HEK293 (cell line): Measurements from ENCODE around the gene STK10.

ENCODE experiments used
- CTCF ChIP-seq: fragments of 450-650 bp; formaldehyde crosslinking; IDR thresholded peaks from 2 replicates; pipeline ENCODE4 v1.5.1; 2016; ENCODE audit warnings: missing biosample characterization, missing genetic modification characterization
- ELK4 ChIP-seq: IDR thresholded peaks from 2 replicates; pipeline ENCODE4 v1.6.1; 2011; ENCODE audit warnings: mild to moderate bottlenecking, low read depth, low read length, borderline replicate concordance
- ZNF175 ChIP-seq: fragments of 450-650 bp; formaldehyde crosslinking; IDR thresholded peaks from 2 replicates; pipeline ENCODE4 v1.5.1; 2016; ENCODE audit warnings: missing biosample characterization, missing genetic modification characterization
- ZNF433 ChIP-seq: fragments of 450-650 bp; formaldehyde crosslinking; IDR thresholded peaks from 2 replicates; pipeline ENCODE4 v1.5.1; 2016; ENCODE audit warnings: missing biosample characterization, missing genetic modification characterization, low read depth
- ZNF530 ChIP-seq: fragments of 450-650 bp; formaldehyde crosslinking; IDR thresholded peaks from 2 replicates; pipeline ENCODE4 v1.5.1; 2016; ENCODE audit warnings: low read depth, missing biosample characterization, missing genetic modification characterization
- ZNF544 ChIP-seq: fragments of 450-650 bp; formaldehyde crosslinking; IDR thresholded peaks from 2 replicates; pipeline ENCODE4 v1.5.0; 2017; ENCODE audit warnings: missing biosample characterization, missing genetic modification characterization
- ZNF707 ChIP-seq: fragments of 450-650 bp; formaldehyde crosslinking; IDR thresholded peaks from 2 replicates; pipeline ENCODE4 v1.5.1; 2016; ENCODE audit warnings: missing biosample characterization, missing genetic modification characterization
- TF ChIP-seq, protein P1 (sequence below): fragments of 450-650 bp; formaldehyde crosslinking; IDR thresholded peaks from 2 replicates; pipeline ENCODE4 v1.5.1; 2016; ENCODE audit warnings: missing biosample characterization, missing genetic modification characterization, borderline replicate concordance
- TF ChIP-seq, protein P2 (sequence below): fragments of 450-650 bp; formaldehyde crosslinking; IDR thresholded peaks from 2 replicates; pipeline ENCODE4 v1.5.1; 2016; ENCODE audit warnings: missing biosample characterization, missing genetic modification characterization
- TF ChIP-seq, protein P3 (sequence below): fragments of 450-650 bp; formaldehyde crosslinking; IDR thresholded peaks from 2 replicates; pipeline ENCODE4 v1.5.1; 2016; ENCODE audit warnings: missing biosample characterization, missing genetic modification characterization

- TF ChIP-seq ELK4 = no peak
- TF ChIP-seq ZNF530 (tag by site-specific recombination) = no peak
- TF ChIP-seq CTCF = no peak
- TF ChIP-seq ZNF707 (tag by site-specific recombination) = no peak
- TF ChIP-seq, protein P1, sequence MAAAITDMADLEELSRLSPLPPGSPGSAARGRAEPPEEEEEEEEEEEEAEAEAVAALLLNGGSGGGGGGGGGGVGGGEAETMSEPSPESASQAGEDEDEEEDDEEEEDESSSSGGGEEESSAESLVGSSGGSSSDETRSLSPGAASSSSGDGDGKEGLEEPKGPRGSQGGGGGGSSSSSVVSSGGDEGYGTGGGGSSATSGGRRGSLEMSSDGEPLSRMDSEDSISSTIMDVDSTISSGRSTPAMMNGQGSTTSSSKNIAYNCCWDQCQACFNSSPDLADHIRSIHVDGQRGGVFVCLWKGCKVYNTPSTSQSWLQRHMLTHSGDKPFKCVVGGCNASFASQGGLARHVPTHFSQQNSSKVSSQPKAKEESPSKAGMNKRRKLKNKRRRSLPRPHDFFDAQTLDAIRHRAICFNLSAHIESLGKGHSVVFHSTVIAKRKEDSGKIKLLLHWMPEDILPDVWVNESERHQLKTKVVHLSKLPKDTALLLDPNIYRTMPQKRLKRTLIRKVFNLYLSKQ = no peak
- no peak for TF ChIP-seq ZNF433
- TF ChIP-seq, protein P2, sequence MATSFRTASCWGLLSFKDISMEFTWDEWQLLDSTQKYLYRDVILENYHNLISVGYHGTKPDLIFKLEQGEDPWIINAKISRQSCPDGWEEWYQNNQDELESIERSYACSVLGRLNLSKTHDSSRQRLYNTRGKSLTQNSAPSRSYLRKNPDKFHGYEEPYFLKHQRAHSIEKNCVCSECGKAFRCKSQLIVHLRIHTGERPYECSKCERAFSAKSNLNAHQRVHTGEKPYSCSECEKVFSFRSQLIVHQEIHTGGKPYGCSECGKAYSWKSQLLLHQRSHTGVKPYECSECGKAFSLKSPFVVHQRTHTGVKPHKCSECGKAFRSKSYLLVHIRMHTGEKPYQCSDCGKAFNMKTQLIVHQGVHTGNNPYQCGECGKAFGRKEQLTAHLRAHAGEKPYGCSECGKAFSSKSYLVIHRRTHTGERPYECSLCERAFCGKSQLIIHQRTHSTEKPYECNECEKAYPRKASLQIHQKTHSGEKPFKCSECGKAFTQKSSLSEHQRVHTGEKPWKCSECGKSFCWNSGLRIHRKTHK = no peak
- no peak for TF ChIP-seq ZNF544
- TF ChIP-seq ZNF175 = no peak
- TF ChIP-seq, protein P3, sequence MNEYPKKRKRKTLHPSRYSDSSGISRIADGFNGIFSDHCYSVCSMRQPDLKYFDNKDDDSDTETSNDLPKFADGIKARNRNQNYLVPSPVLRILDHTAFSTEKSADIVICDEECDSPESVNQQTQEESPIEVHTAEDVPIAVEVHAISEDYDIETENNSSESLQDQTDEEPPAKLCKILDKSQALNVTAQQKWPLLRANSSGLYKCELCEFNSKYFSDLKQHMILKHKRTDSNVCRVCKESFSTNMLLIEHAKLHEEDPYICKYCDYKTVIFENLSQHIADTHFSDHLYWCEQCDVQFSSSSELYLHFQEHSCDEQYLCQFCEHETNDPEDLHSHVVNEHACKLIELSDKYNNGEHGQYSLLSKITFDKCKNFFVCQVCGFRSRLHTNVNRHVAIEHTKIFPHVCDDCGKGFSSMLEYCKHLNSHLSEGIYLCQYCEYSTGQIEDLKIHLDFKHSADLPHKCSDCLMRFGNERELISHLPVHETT (tag by site-specific recombination) = no peak
Measured at GRCh38 chr5:172142709-172143215, 45.3 kb downstream of the STK10 start.
